ENCODE data around the gene ERCC6L2. TPM values are rescaled to one million over a fixed set of nuclear protein-coding genes. Genes with fewer than 3 reads are reported as not detected.

Gene ERCC6L2
- total and polyA plus RNA-seq, 2 donors from 2014 or later, result 4.4 to 58.9 TPM

DNA sequence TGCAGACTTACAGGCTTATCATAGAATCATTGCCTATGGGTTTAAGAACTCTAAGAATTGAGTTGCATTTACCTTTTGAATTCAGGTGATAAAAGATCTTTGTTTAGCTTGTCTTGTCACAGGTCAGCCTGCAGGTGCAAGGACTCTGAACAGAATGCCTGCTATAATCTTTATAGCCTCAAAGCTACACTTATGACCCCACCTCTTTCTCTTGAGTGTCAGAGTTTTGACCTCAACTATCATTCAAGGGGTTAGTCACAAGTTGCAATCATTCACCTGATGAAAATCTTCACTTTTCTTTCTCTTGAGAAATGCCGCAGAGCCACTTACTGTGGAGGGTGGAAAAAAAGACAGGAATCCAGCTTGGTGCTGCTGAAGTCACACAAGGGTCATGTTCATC lies 49.5 kb downstream of the ERCC6L2 start:
- intact Hi-C loops (cut with DNase I), result no loop called here

DNA sequence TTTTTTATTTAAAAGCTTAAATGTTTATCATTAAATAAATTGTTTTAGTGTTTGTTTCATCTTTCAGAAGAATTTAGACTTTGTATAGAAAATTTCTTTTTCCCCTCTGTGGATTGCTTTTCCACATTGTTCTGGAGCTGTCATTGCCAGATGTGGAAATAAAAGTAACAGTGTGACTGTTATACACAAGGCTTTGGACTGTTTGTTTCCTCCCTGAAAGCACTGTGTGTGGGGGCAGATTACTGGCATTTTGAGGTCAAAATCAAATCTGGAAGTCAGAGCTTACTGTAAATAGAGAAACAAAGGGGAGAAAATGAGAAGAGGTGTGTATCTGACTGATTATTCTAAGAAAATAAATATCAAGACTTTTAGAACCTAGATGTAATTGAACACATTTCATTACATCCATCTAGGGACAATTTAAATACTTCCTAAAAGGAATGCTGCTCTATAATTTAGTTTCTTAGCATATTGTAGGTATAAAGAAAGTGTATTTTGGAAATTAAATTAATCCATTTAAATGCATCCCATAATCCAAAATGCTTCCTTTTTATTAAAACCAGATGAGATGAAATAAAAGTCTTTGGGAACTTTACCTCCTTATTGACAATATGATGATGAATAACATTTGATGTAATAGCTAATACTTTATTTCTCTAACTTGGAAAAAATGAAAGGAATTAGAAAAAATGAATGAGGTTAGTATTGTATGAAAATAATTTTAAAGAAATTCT lies 51.9 kb downstream of the ERCC6L2 start:
- DNase-seq (no peak), FAIRE-seq (no peak)
- H3K4me3 ChIP-seq (ENCODE audit: low read length in 3 of 3), result no peak overlapping the region
- no peaks in the 10 kb centered on the region for H3K27me3 ChIP-seq (ENCODE audit: control insufficient read depth, insufficient read depth, low read length)
- no peaks in the 10 kb centered on the region for H3K9me3 ChIP-seq (ENCODE audit: control insufficient read depth in 2 of 3, insufficient read depth in 1 of 3, low read length in 3 of 3)
- no peak overlapping the region for H3K27ac ChIP-seq (ENCODE audit: low read depth in 2 of 2, low read length in 2 of 2)
- H3K9ac ChIP-seq (ENCODE audit: low read length in 3 of 3), result no peak overlapping the region
- intact Hi-C loops (cut with DNase I), result no loop called here
- H3K4me1 ChIP-seq (ENCODE audit: control insufficient read depth in 2 of 3, insufficient read depth in 2 of 3, low read depth in 1 of 3, low read length in 3 of 3), result no peaks in the 10 kb centered on the region
- TF ChIP-seq, protein P1, sequence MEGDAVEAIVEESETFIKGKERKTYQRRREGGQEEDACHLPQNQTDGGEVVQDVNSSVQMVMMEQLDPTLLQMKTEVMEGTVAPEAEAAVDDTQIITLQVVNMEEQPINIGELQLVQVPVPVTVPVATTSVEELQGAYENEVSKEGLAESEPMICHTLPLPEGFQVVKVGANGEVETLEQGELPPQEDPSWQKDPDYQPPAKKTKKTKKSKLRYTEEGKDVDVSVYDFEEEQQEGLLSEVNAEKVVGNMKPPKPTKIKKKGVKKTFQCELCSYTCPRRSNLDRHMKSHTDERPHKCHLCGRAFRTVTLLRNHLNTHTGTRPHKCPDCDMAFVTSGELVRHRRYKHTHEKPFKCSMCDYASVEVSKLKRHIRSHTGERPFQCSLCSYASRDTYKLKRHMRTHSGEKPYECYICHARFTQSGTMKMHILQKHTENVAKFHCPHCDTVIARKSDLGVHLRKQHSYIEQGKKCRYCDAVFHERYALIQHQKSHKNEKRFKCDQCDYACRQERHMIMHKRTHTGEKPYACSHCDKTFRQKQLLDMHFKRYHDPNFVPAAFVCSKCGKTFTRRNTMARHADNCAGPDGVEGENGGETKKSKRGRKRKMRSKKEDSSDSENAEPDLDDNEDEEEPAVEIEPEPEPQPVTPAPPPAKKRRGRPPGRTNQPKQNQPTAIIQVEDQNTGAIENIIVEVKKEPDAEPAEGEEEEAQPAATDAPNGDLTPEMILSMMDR (IDR thresholded peaks at IDR 0.05; ENCODE audit: borderline replicate concordance, extremely low read depth, insufficient read depth), result no peak
- peaks cover 4 to 23% (median 14%) of the 10 kb centered on the region in 3 donors for H3K36me3 ChIP-seq (ENCODE audit: control insufficient read depth in 2 of 3, insufficient read depth in 3 of 3, low read length in 3 of 3)

More for the DNA sequence above, 49.5 kb downstream of the ERCC6L2 start:
- no peak for FAIRE-seq
- no peak overlapping the region for H3K9ac ChIP-seq (ENCODE audit: low read length in 3 of 3)
- no peak overlapping the region for H3K4me3 ChIP-seq (ENCODE audit: low read length in 3 of 3)
- H3K9me3 ChIP-seq (ENCODE audit: control insufficient read depth in 2 of 3, insufficient read depth in 1 of 3, low read length in 3 of 3), result no peaks in the 10 kb centered on the region
- TF ChIP-seq, protein P1 (IDR thresholded peaks at IDR 0.05; ENCODE audit: borderline replicate concordance, extremely low read depth, insufficient read depth), result no peak
- no peaks in the 10 kb centered on the region for H3K27me3 ChIP-seq (ENCODE audit: control insufficient read depth, insufficient read depth, low read length)
- H3K36me3 ChIP-seq (ENCODE audit: control insufficient read depth in 2 of 3, insufficient read depth in 3 of 3, low read length in 3 of 3), result peaks cover 4 to 23% (median 18%) of the 10 kb centered on the region in 3 donors
- DNase-seq, result no peak
- H3K4me1 ChIP-seq (ENCODE audit: control insufficient read depth in 2 of 3, insufficient read depth in 2 of 3, low read depth in 1 of 3, low read length in 3 of 3), result no peaks in the 10 kb centered on the region
- no peak overlapping the region for H3K27ac ChIP-seq (ENCODE audit: low read depth in 2 of 2, low read length in 2 of 2)

DNA sequence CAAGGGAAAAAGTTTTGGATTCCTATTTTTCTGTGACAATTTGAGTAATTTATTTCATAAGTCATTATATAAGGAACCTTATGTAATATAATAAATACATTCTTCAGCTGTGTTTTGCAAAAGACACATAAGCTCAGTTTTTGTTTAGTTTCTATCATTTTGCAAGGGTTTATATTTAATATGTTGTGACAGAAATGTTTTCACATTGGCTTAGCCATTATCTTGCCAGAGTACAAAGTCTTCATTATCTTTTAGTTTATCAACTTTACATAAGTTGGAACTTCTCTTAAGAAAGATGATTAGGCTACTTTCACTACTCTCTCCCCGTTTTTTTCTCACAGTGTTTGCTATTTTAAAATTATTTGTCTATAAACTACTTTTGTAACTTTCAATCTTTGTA lies 54.8 kb downstream of the ERCC6L2 start:
- Histone ChIP-seq H3K9me3 (ENCODE audit: control insufficient read depth in 2 of 3, insufficient read depth in 1 of 3, low read length in 3 of 3) (no peaks in the 10 kb centered on the region), H3K36me3 (ENCODE audit: control insufficient read depth in 2 of 3, insufficient read depth in 3 of 3, low read length in 3 of 3) (peaks cover 4 to 20% (median 5%) of the 10 kb centered on the region in 3 donors), H3K4me3 (ENCODE audit: low read length in 3 of 3) (no peak overlapping the region), H3K27ac (ENCODE audit: low read depth in 2 of 2, low read length in 2 of 2) (no peak overlapping the region), H3K9ac (ENCODE audit: low read length in 3 of 3) (no peak overlapping the region), H3K27me3 (ENCODE audit: control insufficient read depth, insufficient read depth, low read length) (no peaks in the 10 kb centered on the region), H3K4me1 (ENCODE audit: control insufficient read depth in 2 of 3, insufficient read depth in 2 of 3, low read depth in 1 of 3, low read length in 3 of 3) (no peaks in the 10 kb centered on the region)
- TF ChIP-seq, protein P1 (IDR thresholded peaks at IDR 0.05; ENCODE audit: borderline replicate concordance, extremely low read depth, insufficient read depth), result no peak
- DNase-seq (no peak), FAIRE-seq (no peak)
- intact Hi-C loops (cut with DNase I), result no loop called here
